SH-SY5Y (cell line): ENCODE measurements around the gene ZSCAN2.

ENCODE experiments used
- GATA2 ChIP-seq: IDR thresholded peaks from 2 replicates; pipeline ENCODE4 v1.6.1; 2011; ENCODE audit warnings: mild to moderate bottlenecking, low read depth, low read length
- GATA3 ChIP-seq: IDR thresholded peaks from 2 replicates; pipeline ENCODE4 v1.6.1; 2011; ENCODE audit warnings: low read depth, mild to moderate bottlenecking, low read length, moderate library complexity

Gene ZSCAN2

GRCh38 chr15:84625123-84625522 lies 24.3 kb downstream of the ZSCAN2 start:
- no peak for TF ChIP-seq GATA2
- TF ChIP-seq GATA3 = no peak

- TF ChIP-seq GATA2 = no peak
- TF ChIP-seq GATA3 = no peak
Observed at GRCh38 chr15:84629033-84629432, 28.2 kb downstream of the ZSCAN2 start.

- no peak for TF ChIP-seq GATA2
- no peak for TF ChIP-seq GATA3
Observed at GRCh38 chr15:84631706-84632272, 31.0 kb downstream of the ZSCAN2 start.

- TF ChIP-seq GATA3 (no peak), GATA2 (no peak)
Observed at GRCh38 chr15:84633311-84634227, 32.8 kb downstream of the ZSCAN2 start.

- TF ChIP-seq GATA3 = no peak
- no peak for TF ChIP-seq GATA2
Observed at GRCh38 chr15:84634228-84634837, 33.5 kb downstream of the ZSCAN2 start.

GRCh38 chr15:84638103-84638502 lies 37.3 kb downstream of the ZSCAN2 start:
- TF ChIP-seq GATA3 (no peak), GATA2 (no peak)

- no peak for TF ChIP-seq GATA3
- TF ChIP-seq GATA2 = no peak
Observed at GRCh38 chr15:84643838-84644237, 43.0 kb downstream of the ZSCAN2 start.

- no peak for TF ChIP-seq GATA3
- no peak for TF ChIP-seq GATA2
Observed at GRCh38 chr15:84645496-84645895, 44.7 kb downstream of the ZSCAN2 start.

- TF ChIP-seq GATA3 = no peak
- TF ChIP-seq GATA2 = no peak
Observed at GRCh38 chr15:84645997-84646396, 45.2 kb downstream of the ZSCAN2 start.

- TF ChIP-seq GATA3 (no peak), GATA2 (no peak)
Observed at GRCh38 chr15:84647726-84648125, 46.9 kb downstream of the ZSCAN2 start.

GRCh38 chr15:84648539-84648938 lies 47.7 kb downstream of the ZSCAN2 start:
- TF ChIP-seq GATA3 (no peak), GATA2 (no peak)

- TF ChIP-seq GATA3 (no peak), GATA2 (no peak)
Observed at GRCh38 chr15:84649706-84650105, 48.9 kb downstream of the ZSCAN2 start.

- TF ChIP-seq GATA2 = no peak
- TF ChIP-seq GATA3 = no peak
Observed at GRCh38 chr15:84653584-84653909, 52.7 kb downstream of the ZSCAN2 start.

GRCh38 chr15:84653910-84654688 lies 53.3 kb downstream of the ZSCAN2 start, which contains the start of gene WDR73:
TSS of gene WDR73 (minus strand) at chr15:84654283. CDS start at chr15:84654274, 9 bp downstream.
- TF ChIP-seq GATA3 (no peak), GATA2 (no peak)
